Fibroblast of villous mesenchyme (primary cell): ENCODE results near the gene MYCL. TPM values are rescaled to one million over a fixed set of nuclear protein-coding genes. Genes with fewer than 3 reads are reported as not detected.
A peak's percentile ranks its signal among the peaks of the same experiment; 100 is the strongest.

Source experiments
- DNase-seq: peaks from one replicate; pipeline ENCODE4 v3.0.0-alpha.2; 2010; ENCODE audit warnings: low read depth
- H3K4me3 ChIP-seq: 2 replicates; pipeline ENCODE4 v1.5.1; 2011; ENCODE audit warnings: low read depth, mild to moderate bottlenecking, low read length
- CTCF ChIP-seq: IDR thresholded peaks from 2 replicates; pipeline ENCODE4 v1.5.1; 2012; ENCODE audit warnings: low read depth, mild to moderate bottlenecking, low read length; ENCODE audit not compliant: insufficient read depth
- total RNA-seq: library from RNA; depleted of rRNA; stranded (reverse); fragments of >200 nt; gene quantifications from 2 replicates; pipeline ENCODE4 v1.2.3, GENCODE V29; 2012

Gene MYCL
- total RNA-seq, 1 donor, result not detected

- TF ChIP-seq CTCF, result no peak
- H3K4me3 ChIP-seq, result no peak overlapping the region
- DNase-seq, result peak; percentile 9
These were observed 48.8 kb downstream of the MYCL start for GRCh38 chr1:39852876-39853275.

GRCh38 chr1:39852214-39852791 lies 49.4 kb downstream of the MYCL start:
- DNase-seq, result peak; percentile 81
- TF ChIP-seq CTCF, result no peak

DNA sequence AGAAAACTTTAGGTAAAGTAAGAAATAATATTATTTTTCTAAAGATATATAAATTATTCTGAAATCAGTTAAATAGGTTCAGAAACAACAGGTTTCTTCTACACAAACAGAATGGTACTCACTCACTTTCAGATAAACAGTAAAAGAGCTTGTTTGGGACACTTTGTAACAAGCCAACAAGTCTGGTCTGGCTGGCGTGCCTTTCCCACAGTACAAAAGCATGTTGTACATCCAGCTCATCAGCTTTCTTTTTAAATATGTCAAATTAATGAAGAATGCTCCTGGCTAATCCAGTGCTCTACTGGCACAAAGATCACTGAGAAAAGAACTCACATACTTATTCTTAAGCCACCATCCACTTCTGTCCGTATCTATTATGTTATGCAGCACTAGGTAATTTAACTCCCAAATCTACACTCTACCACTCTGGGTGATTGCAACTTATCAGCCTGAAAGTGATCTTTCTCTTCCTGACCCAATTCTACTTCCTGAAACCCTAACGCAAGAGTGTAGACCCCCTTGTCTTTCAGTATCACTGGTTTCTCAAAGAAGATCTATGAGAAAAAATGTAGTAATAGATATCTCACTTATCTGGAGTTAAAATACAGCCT lies 51.0 kb downstream of the MYCL start:
- H3K4me3 ChIP-seq, result no peak overlapping the region
- TF ChIP-seq CTCF, result no peak
- no peak for DNase-seq

More at GRCh38 chr1:39852214-39852791, 49.4 kb downstream of the MYCL start:
- H3K4me3 ChIP-seq, result no peak overlapping the region

DNA sequence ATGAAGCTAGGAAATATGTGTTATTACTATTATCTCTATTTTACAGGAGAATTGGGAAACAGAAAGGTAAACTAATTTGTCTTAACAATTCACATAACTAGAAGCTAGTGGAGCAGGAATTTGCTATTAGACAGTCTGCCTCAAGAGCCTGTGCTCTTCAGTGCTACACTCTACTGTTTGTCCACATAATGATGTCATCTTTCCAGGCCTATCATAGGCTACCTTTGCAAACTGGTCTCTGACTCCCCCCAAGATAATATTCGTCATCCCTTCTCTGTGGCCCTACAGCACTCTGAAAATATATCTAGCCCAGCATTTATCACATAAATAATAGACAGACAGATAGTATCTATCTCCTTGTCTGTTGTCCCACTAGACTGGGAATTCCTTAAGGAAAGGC lies 52.5 kb downstream of the MYCL start:
- H3K4me3 ChIP-seq, result no peak overlapping the region
- no peak for TF ChIP-seq CTCF
- DNase-seq, result no peak

DNA sequence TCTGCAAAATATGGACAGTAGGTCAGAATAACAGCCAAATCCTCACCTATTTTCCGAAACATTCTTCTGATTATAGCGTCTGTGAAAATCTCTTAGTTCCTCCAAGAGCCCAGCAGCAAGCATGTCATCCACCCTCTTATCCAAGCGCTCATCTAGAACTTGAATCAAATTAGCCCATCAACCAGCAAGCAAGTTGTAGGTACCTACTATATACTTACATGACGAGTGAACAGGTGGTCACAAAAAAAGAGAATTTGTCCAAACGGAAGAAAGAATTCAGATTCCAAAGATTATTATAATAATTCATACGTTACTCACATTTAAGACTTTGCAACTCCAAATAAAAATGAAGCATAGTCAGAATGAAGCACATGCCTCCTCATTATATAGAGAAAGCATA lies 53.8 kb downstream of the MYCL start:
- no peak overlapping the region for H3K4me3 ChIP-seq
- DNase-seq, result no peak
- TF ChIP-seq CTCF, result no peak

- no peak for DNase-seq
- no peak for TF ChIP-seq CTCF
- no peak overlapping the region for H3K4me3 ChIP-seq
These were observed 54.9 kb downstream of the MYCL start for GRCh38 chr1:39846796-39847195.
